ACC112 (cell line): ENCODE results near the gene ELOVL4.

Source experiments
- H2AFZ ChIP-seq: fragments of 200-600 bp; sonication (generic); one replicate; pipeline ENCODE4 v1.6.0; 2017; ENCODE audit warnings: antibody characterized with exemption, low read length; ENCODE audit not compliant: unreplicated experiment
- H3K27ac ChIP-seq: fragments of 200-600 bp; sonication (generic); 2 replicates; pipeline ENCODE4 v1.5.1; 2014; ENCODE audit warnings: low read depth, mild to moderate bottlenecking, antibody characterized with exemption, low read length, moderate library complexity
- H3K27me3 ChIP-seq: fragments of 200-600 bp; sonication (generic); 2 replicates; pipeline ENCODE4 v1.6.1; 2014; ENCODE audit warnings: mild to moderate bottlenecking, antibody characterized with exemption, low read length, moderate library complexity, mixed read lengths; ENCODE audit not compliant: insufficient read depth
- H3K36me3 ChIP-seq: fragments of 200-600 bp; sonication (generic); 2 replicates; pipeline ENCODE4 v1.6.1; 2016; ENCODE audit warnings: mild to moderate bottlenecking, antibody characterized with exemption, low read length, moderate library complexity, mixed read lengths; ENCODE audit not compliant: insufficient read depth
- H3K4me1 ChIP-seq: fragments of 200-600 bp; sonication (generic); one replicate; pipeline ENCODE4 v1.6.1; 2016; ENCODE audit warnings: low read length, mixed read lengths; ENCODE audit not compliant: insufficient read depth, unreplicated experiment, control insufficient read depth
- H3K4me3 ChIP-seq: fragments of 200-600 bp; sonication (generic); 2 replicates; pipeline ENCODE4 v1.5.1; 2014; ENCODE audit warnings: mild to moderate bottlenecking, low read depth, low read length
- H3K79me2 ChIP-seq: fragments of 200-600 bp; sonication (generic); one replicate; pipeline ENCODE4 v1.6.0; 2016; ENCODE audit warnings: low read length; ENCODE audit not compliant: control insufficient read depth, unreplicated experiment, insufficient read depth

Gene ELOVL4

GRCh38 chr6:79913369-79913768 is 34.0 kb downstream of the ELOVL4 start:
- no peak overlapping the region for H2AFZ ChIP-seq
- 0 out of 2 replicates have a peak, but pooled peaks cover 3% of the 10 kb centered on the region for H3K27me3 ChIP-seq
- H3K4me1 ChIP-seq, result no peaks in the 10 kb centered on the region
- no peak overlapping the region for H3K27ac ChIP-seq
- H3K79me2 ChIP-seq, result no peaks in the 10 kb centered on the region
- no peak overlapping the region for H3K4me3 ChIP-seq
- H3K36me3 ChIP-seq, result no peaks in the 10 kb centered on the region

DNA sequence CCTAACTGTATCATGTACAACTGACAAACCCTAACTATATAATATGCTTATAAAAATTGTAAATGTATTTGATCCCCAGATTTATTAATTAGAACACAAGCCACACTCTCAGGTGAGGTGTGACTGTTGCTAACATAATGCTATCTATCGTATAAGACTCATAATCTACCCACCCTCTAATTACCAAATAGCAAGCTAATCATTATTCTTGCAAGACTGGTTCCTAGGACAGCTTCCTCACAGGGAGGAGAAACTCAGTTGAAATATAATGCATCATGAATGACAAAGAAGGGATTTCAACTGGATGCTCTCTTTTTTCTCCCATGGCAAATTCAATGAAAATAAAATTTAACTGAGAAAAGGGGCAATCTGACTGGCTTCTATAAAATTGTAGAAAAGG is 35.4 kb downstream of the ELOVL4 start:
- peaks cover 11% of the 10 kb centered on the region; the same call in 1 of the 2 replicates for H3K27me3 ChIP-seq
- H3K27ac ChIP-seq, result no peak overlapping the region
- no peaks in the 10 kb centered on the region for H3K4me1 ChIP-seq
- no peak overlapping the region for H3K4me3 ChIP-seq
- H2AFZ ChIP-seq, result no peak overlapping the region
- no peaks in the 10 kb centered on the region for H3K36me3 ChIP-seq
- no peaks in the 10 kb centered on the region for H3K79me2 ChIP-seq

- peaks cover 31% of the 10 kb centered on the region; the same call in 1 of the 2 replicates for H3K27me3 ChIP-seq
- H2AFZ ChIP-seq, result no peak overlapping the region
Observed at GRCh38 chr6:79909517-79909916, 37.8 kb downstream of the ELOVL4 start.

DNA sequence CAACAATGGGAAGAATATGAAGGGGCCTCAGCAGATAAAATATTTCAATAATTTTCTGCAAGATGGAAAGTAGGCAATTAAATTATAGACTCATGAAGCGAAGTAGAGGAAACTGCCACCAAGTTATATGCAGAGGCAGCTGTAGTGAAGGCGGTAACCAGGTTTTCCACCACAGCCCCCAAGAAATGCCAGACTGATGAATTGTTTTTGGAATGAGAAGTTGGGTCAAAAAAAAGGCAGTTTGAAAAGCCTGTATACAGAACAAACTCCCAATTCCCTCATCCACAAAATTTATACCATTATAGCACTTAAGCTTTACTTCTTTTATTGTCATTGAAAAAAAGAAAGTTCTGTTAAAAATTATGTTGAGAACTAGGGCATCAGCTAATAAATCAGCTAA is 45.3 kb downstream of the ELOVL4 start:
- Histone ChIP-seq H3K27ac (no peak overlapping the region), H2AFZ (no peak overlapping the region), H3K79me2 (no peaks in the 10 kb centered on the region), H3K4me3 (no peak overlapping the region), H3K36me3 (no peaks in the 10 kb centered on the region), H3K27me3 (peaks cover 28% of the 10 kb centered on the region; the same call in 1 of the 2 replicates), H3K4me1 (no peaks in the 10 kb centered on the region)

More at GRCh38 chr6:79909517-79909916, 37.8 kb downstream of the ELOVL4 start:
- H3K36me3 ChIP-seq, result no peaks in the 10 kb centered on the region
- no peaks in the 10 kb centered on the region for H3K79me2 ChIP-seq
- H3K4me1 ChIP-seq, result no peaks in the 10 kb centered on the region
- no peak overlapping the region for H3K4me3 ChIP-seq
- no peak overlapping the region for H3K27ac ChIP-seq

- Histone ChIP-seq H2AFZ (no peak overlapping the region), H3K4me3 (no peak overlapping the region), H3K36me3 (no peaks in the 10 kb centered on the region), H3K79me2 (no peaks in the 10 kb centered on the region), H3K4me1 (peaks cover 8% of the 10 kb centered on the region), H3K27ac (no peak overlapping the region), H3K27me3 (0 out of 2 replicates have a peak, but pooled peaks cover under 1% of the 10 kb centered on the region)
Observed at GRCh38 chr6:79898076-79898475, 49.3 kb downstream of the ELOVL4 start.

DNA sequence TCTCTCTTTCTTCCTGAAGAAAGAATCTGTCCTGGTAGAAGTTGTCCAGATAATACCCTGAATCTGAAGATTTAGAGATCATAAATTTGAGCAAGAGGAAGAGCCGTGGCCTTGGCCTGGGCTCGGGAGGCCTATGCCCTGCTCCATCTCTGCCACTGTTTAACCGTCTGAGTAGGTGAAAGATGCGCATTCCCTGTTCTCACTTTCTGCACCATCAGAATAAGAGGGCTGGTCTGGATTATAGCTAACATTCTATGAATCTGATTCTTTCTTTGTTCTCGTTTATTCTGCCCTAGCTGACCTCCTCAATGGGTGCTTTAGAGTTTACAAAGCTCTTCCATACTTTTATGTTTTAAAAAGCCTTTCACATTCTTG is 51.3 kb downstream of the ELOVL4 start:
- peaks cover 5% of the 10 kb centered on the region; the same call in 1 of the 2 replicates for H3K27me3 ChIP-seq
- no peak overlapping the region for H3K27ac ChIP-seq
- H3K4me3 ChIP-seq, result no peak overlapping the region
- no peak overlapping the region for H2AFZ ChIP-seq
- H3K4me1 ChIP-seq, result peaks cover 8% of the 10 kb centered on the region
- H3K36me3 ChIP-seq, result no peaks in the 10 kb centered on the region
- no peaks in the 10 kb centered on the region for H3K79me2 ChIP-seq

DNA sequence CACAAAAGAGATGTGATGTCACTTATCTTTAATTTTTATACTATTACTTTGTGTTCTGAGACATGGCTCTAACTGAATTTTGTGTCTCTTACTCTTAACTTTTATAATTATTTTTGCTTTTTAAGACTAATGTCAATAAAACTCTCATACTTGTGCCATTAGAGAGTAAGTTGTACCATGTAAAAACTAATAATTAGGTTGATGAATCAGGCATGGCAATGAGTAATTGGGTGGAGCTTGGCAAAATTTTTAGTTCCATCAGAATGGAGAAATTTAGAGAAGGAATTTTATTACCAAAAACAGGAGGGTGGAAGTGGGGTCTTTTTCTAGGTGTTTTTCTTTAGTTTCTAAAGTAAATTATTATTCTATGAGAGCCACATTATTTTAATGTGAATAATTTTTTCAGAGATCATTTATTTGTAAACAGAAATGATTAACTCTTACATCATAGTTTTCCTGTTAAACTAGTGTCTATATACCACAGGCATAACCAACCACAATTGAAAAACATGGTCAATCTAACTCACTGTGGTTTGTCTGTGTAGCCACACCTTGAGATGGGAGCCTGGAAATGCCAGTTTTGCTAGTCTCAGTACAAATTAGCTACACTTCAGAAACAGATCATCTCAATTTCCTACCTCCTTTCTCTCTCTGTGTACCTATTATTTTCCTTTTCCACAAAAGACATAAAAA is 51.8 kb downstream of the ELOVL4 start:
- Histone ChIP-seq H2AFZ (no peak overlapping the region), H3K4me3 (no peak overlapping the region), H3K27me3 (peaks cover 5% of the 10 kb centered on the region; the same call in 1 of the 2 replicates), H3K27ac (no peak overlapping the region), H3K36me3 (no peaks in the 10 kb centered on the region), H3K4me1 (peaks cover 8% of the 10 kb centered on the region), H3K79me2 (no peaks in the 10 kb centered on the region)

GRCh38 chr6:79894939-79895338 is 52.4 kb downstream of the ELOVL4 start:
- Histone ChIP-seq H3K27ac (no peak overlapping the region), H3K79me2 (no peaks in the 10 kb centered on the region), H3K36me3 (no peaks in the 10 kb centered on the region), H3K4me3 (no peak overlapping the region), H2AFZ (no peak overlapping the region), H3K4me1 (peaks cover 8% of the 10 kb centered on the region), H3K27me3 (peaks cover 9% of the 10 kb centered on the region; the same call in 1 of the 2 replicates)

DNA sequence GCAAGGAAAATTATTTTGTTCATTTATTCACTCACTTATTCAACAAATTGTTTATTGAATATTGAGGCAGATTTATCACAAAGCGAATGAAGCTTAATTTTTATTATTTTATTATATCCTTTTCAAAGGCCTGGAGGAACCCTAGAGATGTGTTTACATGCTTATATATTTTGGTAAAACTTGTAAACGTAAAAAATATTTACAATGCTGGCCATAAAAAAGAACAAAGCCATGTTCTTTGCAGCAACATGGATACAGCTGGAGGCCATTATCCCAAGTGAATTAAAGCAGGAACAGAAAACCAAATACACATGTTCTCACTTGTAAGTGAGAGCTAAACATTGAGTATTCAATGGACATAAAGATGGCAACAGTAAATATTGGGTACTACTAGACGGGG is 58.8 kb downstream of the ELOVL4 start:
- no peaks in the 10 kb centered on the region for H3K4me1 ChIP-seq
- H3K27ac ChIP-seq, result no peak overlapping the region
- H3K79me2 ChIP-seq, result no peaks in the 10 kb centered on the region
- H3K4me3 ChIP-seq, result no peak overlapping the region
- no peaks in the 10 kb centered on the region for H3K36me3 ChIP-seq
- H2AFZ ChIP-seq, result no peak overlapping the region
- H3K27me3 ChIP-seq, result peaks cover 52% of the 10 kb centered on the region

DNA sequence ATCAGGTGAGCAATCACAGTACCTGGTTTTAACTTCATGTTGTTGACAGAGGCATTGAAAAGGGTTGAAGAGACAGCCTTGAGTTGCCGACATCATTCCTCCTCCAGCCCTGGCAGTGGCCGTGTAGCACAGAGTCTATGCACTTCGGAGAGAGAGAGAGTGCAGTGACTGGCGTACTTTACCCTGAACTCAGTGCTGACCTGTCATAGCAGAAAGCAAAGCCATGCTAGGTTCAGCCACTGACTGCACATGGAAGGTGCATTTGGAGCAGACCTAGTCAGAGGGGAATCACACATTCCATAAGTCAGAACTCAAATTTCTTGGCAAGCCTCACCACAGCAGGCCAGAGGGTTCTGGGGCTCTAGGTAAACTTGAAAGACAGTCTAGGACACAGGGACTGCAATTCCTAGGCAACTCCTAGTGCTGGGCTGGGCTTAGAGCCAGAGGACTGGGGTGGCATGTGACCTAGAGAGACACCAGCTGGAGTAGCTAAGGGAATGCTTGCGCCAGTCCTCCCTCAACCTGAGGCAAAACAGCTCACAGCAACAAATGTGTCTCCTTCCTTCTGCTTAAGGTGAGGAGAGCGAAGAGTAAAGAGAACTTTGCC is 69.1 kb downstream of the ELOVL4 start:
- H3K27ac ChIP-seq, result no peak overlapping the region
- H3K4me1 ChIP-seq, result peaks cover 4% of the 10 kb centered on the region
- no peak overlapping the region for H2AFZ ChIP-seq
- H3K36me3 ChIP-seq, result no peaks in the 10 kb centered on the region
- H3K27me3 ChIP-seq, result peaks cover 29% of the 10 kb centered on the region
- H3K79me2 ChIP-seq, result no peaks in the 10 kb centered on the region
- H3K4me3 ChIP-seq, result no peak overlapping the region
